Caco-2 (cell line): Measurements from ENCODE around the gene SCN9A. TPM values are rescaled to one million over a fixed set of nuclear protein-coding genes. Genes with fewer than 3 reads are reported as not detected.

Experiments used
- BruUV-seq: library from RNA; stranded (reverse); fragments of 400-500 nt; replicated peaks from 2 replicates; lab custom pipeline; 2021; lab: Mats Ljungman, UMichigan
- CTCF ChIA-PET: fragments of 300-600 bp; sonication (Branson Sonifier 250); formaldehyde crosslinking; loops from one replicate; lab custom pipeline; 2022; ENCODE audit warnings: antibody characterized with exemption; lab: Charles Lee
- POLR2A ChIA-PET: fragments of 300-600 bp; sonication (Branson Sonifier 250); formaldehyde crosslinking; loops from one replicate; lab custom pipeline; 2022; ENCODE audit warnings: antibody characterized with exemption; lab: Charles Lee
- DNase-seq, 2 experiments: peaks; one replicate each; pipeline versions ENCODE4 v3.0.0 to v3.0.0-alpha.2; 2020 to 2022
- H3K27me3 ChIP-seq: replicated peaks from 2 replicates; pipeline ENCODE4 v1.6.0; 2011; ENCODE audit warnings: low read length; ENCODE audit not compliant: control insufficient read depth, insufficient read depth
- H3K36me3 ChIP-seq: 2 replicates; pipeline ENCODE4 v1.5.1; 2011; ENCODE audit warnings: low read length; ENCODE audit not compliant: control insufficient read depth, insufficient read depth
- H3K4me1 ChIP-seq: fragments of 250-450 bp; sonication (Bioruptor Pico); 2 replicates; pipeline ENCODE4 v1.5.1; 2020; ENCODE audit warnings: mild to moderate bottlenecking
- H3K4me3 ChIP-seq: 2 replicates; pipeline ENCODE4 v1.5.1; 2011; ENCODE audit warnings: low read depth, mild to moderate bottlenecking, control low read depth, low read length
- H3K9me3 ChIP-seq: fragments of 250-450 bp; sonication (Bioruptor Pico); 2 replicates; pipeline ENCODE4 v1.5.1; 2020; ENCODE audit warnings: mild to moderate bottlenecking, moderate library complexity
- H3K27ac Mint-ChIP-seq: one replicate; pipeline ENCODE4 v1.8.0; 2022; ENCODE audit warnings: mixed read lengths; ENCODE audit not compliant: unreplicated experiment
- H3K27me3 Mint-ChIP-seq: one replicate; pipeline ENCODE4 v1.8.0; 2022; ENCODE audit warnings: mixed read lengths; ENCODE audit not compliant: insufficient read depth, unreplicated experiment
- H3K36me3 Mint-ChIP-seq: one replicate; pipeline ENCODE4 v1.8.0; 2022; ENCODE audit warnings: mild to moderate bottlenecking, mixed read lengths; ENCODE audit not compliant: insufficient read depth, unreplicated experiment
- H3K4me1 Mint-ChIP-seq: one replicate; pipeline ENCODE4 v1.8.0; 2022; ENCODE audit warnings: low read depth, mixed read lengths; ENCODE audit not compliant: unreplicated experiment
- H3K4me3 Mint-ChIP-seq: one replicate; pipeline ENCODE4 v1.8.0; 2022; ENCODE audit warnings: mild to moderate bottlenecking, moderate library complexity, mixed read lengths; ENCODE audit not compliant: unreplicated experiment
- H3K9me3 Mint-ChIP-seq: one replicate; pipeline ENCODE4 v1.8.0; 2022; ENCODE audit warnings: mixed read lengths; ENCODE audit not compliant: unreplicated experiment
- CTCF ChIP-seq, 2 experiments: fragments of 200-600 bp in 1 of 2; IDR thresholded peaks; 1 replicate in 1 of 2; 2 replicates in 1 of 2; pipeline versions ENCODE4 v1.5.1 to v1.8.0; 2011 to 2022; ENCODE audit warnings: antibody characterized with exemption in 1 of 2, control low read depth in 1 of 2, inconsistent platforms in 1 of 2, low read depth in 1 of 2, low read length in 1 of 2, mild to moderate bottlenecking in 1 of 2, moderate library complexity in 1 of 2; ENCODE audit not compliant: insufficient read depth in 1 of 2, severe bottlenecking in 1 of 2, unreplicated experiment in 1 of 2
- intact Hi-C: fragments of 100-400 bp; cut with micrococcal nuclease; formaldehyde crosslinking; loops from one replicate; pipeline ENCODE4 v1.10.0; 2022; ENCODE audit not compliant: unreplicated experiment
- total RNA-seq: library from RNA; stranded (reverse); gene quantifications from 2 replicates; pipeline ENCODE4 v1.2.3, GENCODE V29; 2022

The SCN9A gene
- total RNA-seq, 1 experiment from 2014 or later: 18.5 TPM

DNA sequence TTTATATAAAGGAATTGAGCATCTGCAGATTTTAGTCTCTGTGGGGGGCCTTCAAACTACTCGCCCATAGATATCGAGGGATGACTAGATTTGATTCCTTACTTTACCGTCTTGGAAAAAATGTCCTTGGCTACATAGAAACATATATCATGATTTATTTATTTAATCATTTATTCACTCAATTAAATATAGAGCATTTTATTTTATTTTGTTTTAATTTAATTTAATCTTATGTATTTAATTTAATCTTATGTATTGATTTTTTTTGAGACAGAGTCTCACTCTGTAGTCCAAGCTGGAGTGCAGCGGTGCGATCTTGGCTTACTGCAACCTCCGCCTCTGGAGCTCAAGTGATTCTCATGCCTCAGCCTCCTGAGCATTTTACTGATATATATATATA, 105.4 kb downstream of the SCN9A start:
- H3K4me1 ChIP-seq: no peaks in the 10 kb centered on the region
- Mint-ChIP-seq H3K4me1 (no peaks in the 10 kb centered on the region), H3K4me3 (no peak overlapping the region), H3K27ac (no peak overlapping the region), H3K36me3 (no peaks in the 10 kb centered on the region), H3K27me3 (no peaks in the 10 kb centered on the region), H3K9me3 (no peaks in the 10 kb centered on the region)
- CTCF ChIA-PET: no interaction called here
- no peaks in the 10 kb centered on the region for H3K27me3 ChIP-seq
- intact Hi-C loops: no loop called here
- no peak for TF ChIP-seq CTCF (IDR thresholded peaks at IDR 0.05; ENCODE audit: insufficient read depth in 1 of 2, low read depth in 1 of 2, low read length in 1 of 2, severe bottlenecking in 1 of 2, unreplicated experiment in 1 of 2)
- no peak overlapping the region for H3K4me3 ChIP-seq
- POLR2A ChIA-PET: no interaction called here
- BruUV-seq: no TSS peak
- no peaks in the 10 kb centered on the region for H3K36me3 ChIP-seq
- no peak for DNase-seq
- no peaks in the 10 kb centered on the region for H3K9me3 ChIP-seq

- no peak overlapping the region for H3K4me3 Mint-ChIP-seq
- no TSS peak for BruUV-seq
- no peaks in the 10 kb centered on the region for H3K4me1 ChIP-seq
- CTCF ChIA-PET: no interaction called here
- no peaks in the 10 kb centered on the region for H3K9me3 Mint-ChIP-seq
- intact Hi-C loops: no loop called here
- H3K4me3 ChIP-seq: no peak overlapping the region
- H3K36me3 ChIP-seq: no peaks in the 10 kb centered on the region
- no peaks in the 10 kb centered on the region for H3K27me3 Mint-ChIP-seq
- no peak for DNase-seq
- no peak for TF ChIP-seq CTCF (IDR thresholded peaks at IDR 0.05; ENCODE audit: insufficient read depth in 1 of 2, low read depth in 1 of 2, low read length in 1 of 2, severe bottlenecking in 1 of 2, unreplicated experiment in 1 of 2)
- no peaks in the 10 kb centered on the region for H3K36me3 Mint-ChIP-seq
- H3K27ac Mint-ChIP-seq: no peak overlapping the region
- no peaks in the 10 kb centered on the region for H3K27me3 ChIP-seq
- POLR2A ChIA-PET: no interaction called here
- H3K9me3 ChIP-seq: no peaks in the 10 kb centered on the region
- no peaks in the 10 kb centered on the region for H3K4me1 Mint-ChIP-seq
Measured at GRCh38 chr2:166269322-166269721, 106.4 kb downstream of the SCN9A start.

DNA sequence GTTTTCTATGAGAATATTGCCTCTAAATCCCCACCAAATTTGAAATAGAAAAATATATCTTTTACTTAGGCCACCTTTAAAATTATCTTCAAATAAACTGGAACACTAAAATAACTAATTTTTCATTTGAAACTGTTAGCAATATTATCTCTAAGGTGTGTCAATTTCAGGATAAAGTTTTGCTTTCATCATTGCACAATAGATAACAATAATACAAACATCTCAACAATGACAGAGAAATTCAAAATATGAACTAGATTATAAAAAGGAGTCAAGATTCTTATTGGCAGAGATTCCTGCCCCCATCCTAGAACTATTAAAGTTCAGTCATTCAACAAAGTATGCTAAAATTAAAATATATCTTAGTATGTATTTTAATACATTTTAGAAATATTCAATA, 117.9 kb downstream of the SCN9A start:
- no peak overlapping the region for H3K27ac Mint-ChIP-seq
- ChIA-PET POLR2A (no interaction called here), CTCF (no interaction called here)
- intact Hi-C loops: no loop called here
- no peaks in the 10 kb centered on the region for H3K36me3 Mint-ChIP-seq
- no peak for TF ChIP-seq CTCF (IDR thresholded peaks at IDR 0.05; ENCODE audit: insufficient read depth in 1 of 2, low read depth in 1 of 2, low read length in 1 of 2, severe bottlenecking in 1 of 2, unreplicated experiment in 1 of 2)
- Histone ChIP-seq H3K4me3 (no peak overlapping the region), H3K4me1 (no peaks in the 10 kb centered on the region), H3K27me3 (no peaks in the 10 kb centered on the region), H3K36me3 (no peaks in the 10 kb centered on the region), H3K9me3 (no peaks in the 10 kb centered on the region)
- no peak for DNase-seq
- H3K4me3 Mint-ChIP-seq: no peak overlapping the region
- no peaks in the 10 kb centered on the region for H3K9me3 Mint-ChIP-seq
- no peaks in the 10 kb centered on the region for H3K27me3 Mint-ChIP-seq
- H3K4me1 Mint-ChIP-seq: no peaks in the 10 kb centered on the region
- no TSS peak for BruUV-seq
